Ascending aorta (tissue), 2 donors: ENCODE data around the gene CHD9. TPM values are rescaled to one million over a fixed set of nuclear protein-coding genes. Genes with fewer than 3 reads are reported as not detected.

ENCODE experiments used
- DNase-seq, 2 donors: peaks; one replicate each; pipeline ENCODE4 v3.0.0-alpha.2; 2019; ENCODE audit warnings: low spot score in 2 of 2
- H3K27ac ChIP-seq, 2 donors: fragments of 200-600 bp; sonication (generic); one replicate each; pipeline ENCODE4 v1.5.1; 2016 to 2017; ENCODE audit warnings: mild to moderate bottlenecking in 1 of 2
- H3K27me3 ChIP-seq: fragments of 200-600 bp; sonication (generic); one replicate; pipeline ENCODE4 v1.5.1; 2017
- H3K36me3 ChIP-seq, 2 donors: fragments of 200-600 bp; sonication (generic); one replicate each; pipeline ENCODE4 v1.5.1; 2016
- H3K4me1 ChIP-seq, 2 donors: fragments of 200-600 bp; sonication (generic); one replicate each; pipeline ENCODE4 v1.5.1; 2016 to 2017; ENCODE audit warnings: mild to moderate bottlenecking in 1 of 2
- H3K4me3 ChIP-seq, 2 donors: fragments of 200-600 bp; sonication (generic); one replicate each; pipeline ENCODE4 v1.5.1; 2016 to 2017; ENCODE audit warnings: mild to moderate bottlenecking in 1 of 2
- H3K9me3 ChIP-seq, 2 donors: fragments of 200-600 bp; sonication (generic); one replicate each; pipeline ENCODE4 v1.5.1; 2016
- intact Hi-C: fragments of 100-400 bp; cut with DNase I; formaldehyde crosslinking; loops from one replicate; pipeline ENCODE4 v1.15.1; 2023
- total RNA-seq: library from RNA; depleted of rRNA; stranded (reverse); fragments of >200 nt; gene quantifications from one replicate; pipeline ENCODE4 v1.1.0, GENCODE V29; 2016
- TF ChIP-seq, protein P1 (sequence below), 3 experiments: fragments of 200-600 bp in 2 of 3; fragments of 450-650 bp in 1 of 3; sonication (generic) in 2 of 3; IDR thresholded peaks; one replicate each; pipeline ENCODE4 v1.5.1; 2016 to 2019; ENCODE audit warnings: antibody characterized with exemption in 3 of 3, mild to moderate bottlenecking in 1 of 3, moderate library complexity in 1 of 3

CHD9 gene
- total RNA-seq, 1 donor from 2014 or later, result 56.9 TPM

DNA sequence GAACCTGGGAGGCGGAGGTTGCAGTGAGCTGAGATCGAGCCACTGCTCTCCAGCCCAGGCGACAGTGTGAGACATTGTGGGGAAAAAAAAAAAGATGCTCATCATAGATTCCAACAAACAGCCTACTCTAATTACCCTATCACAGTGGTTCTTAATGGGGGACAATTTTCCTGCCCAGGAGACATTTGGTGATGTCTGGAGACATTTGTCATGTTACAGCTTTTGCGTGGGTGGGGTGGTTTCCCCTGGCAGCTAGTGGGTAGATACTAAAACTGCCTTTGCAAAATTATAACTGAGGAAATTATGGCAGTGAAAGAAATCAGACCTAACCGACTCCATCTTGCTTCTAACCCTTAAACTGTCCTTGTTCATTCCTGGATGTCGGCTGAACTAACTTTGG, 287.0 kb downstream of the CHD9 start:
- Histone ChIP-seq H3K4me3 (no peak overlapping the region), H3K36me3 (no peaks in the 10 kb centered on the region), H3K9me3 (no peaks in the 10 kb centered on the region), H3K4me1 (no peaks in the 10 kb centered on the region), H3K27ac (no peak overlapping the region), H3K27me3 (no peaks in the 10 kb centered on the region)
- TF ChIP-seq, protein P1, sequence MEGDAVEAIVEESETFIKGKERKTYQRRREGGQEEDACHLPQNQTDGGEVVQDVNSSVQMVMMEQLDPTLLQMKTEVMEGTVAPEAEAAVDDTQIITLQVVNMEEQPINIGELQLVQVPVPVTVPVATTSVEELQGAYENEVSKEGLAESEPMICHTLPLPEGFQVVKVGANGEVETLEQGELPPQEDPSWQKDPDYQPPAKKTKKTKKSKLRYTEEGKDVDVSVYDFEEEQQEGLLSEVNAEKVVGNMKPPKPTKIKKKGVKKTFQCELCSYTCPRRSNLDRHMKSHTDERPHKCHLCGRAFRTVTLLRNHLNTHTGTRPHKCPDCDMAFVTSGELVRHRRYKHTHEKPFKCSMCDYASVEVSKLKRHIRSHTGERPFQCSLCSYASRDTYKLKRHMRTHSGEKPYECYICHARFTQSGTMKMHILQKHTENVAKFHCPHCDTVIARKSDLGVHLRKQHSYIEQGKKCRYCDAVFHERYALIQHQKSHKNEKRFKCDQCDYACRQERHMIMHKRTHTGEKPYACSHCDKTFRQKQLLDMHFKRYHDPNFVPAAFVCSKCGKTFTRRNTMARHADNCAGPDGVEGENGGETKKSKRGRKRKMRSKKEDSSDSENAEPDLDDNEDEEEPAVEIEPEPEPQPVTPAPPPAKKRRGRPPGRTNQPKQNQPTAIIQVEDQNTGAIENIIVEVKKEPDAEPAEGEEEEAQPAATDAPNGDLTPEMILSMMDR (IDR thresholded peaks at IDR 0.05), result no peak
- no peak for DNase-seq
- intact Hi-C loops, result no loop called here

DNA sequence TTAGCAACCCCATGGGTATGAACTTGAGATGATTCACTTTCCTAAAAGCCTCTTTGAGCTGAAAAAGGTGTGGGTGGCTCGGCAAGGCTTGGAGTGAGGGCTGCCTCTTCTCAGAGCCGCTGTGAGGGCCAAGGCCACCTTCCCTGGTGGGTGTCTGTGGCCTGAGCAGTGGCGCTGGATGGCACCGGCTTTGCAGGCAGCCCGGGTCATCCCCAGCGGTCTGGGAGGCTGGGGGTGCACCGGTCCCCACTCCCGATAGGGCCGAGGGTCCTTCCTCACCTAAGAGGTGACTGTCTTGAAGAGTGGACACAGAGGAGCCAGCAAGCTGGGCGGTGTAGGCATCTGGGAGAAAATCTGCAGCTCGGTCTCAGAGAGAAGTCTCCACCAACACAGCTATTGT, 300.3 kb downstream of the CHD9 start:
- TF ChIP-seq, protein P1 (IDR thresholded peaks at IDR 0.05), result no peak
- H3K4me1 ChIP-seq, result no peaks in the 10 kb centered on the region
- DNase-seq, result no peak
- H3K36me3 ChIP-seq, result no peaks in the 10 kb centered on the region
- intact Hi-C loops, result no loop called here
- H3K4me3 ChIP-seq, result no peak overlapping the region
- no peak overlapping the region for H3K27ac ChIP-seq
- H3K9me3 ChIP-seq, result peaks cover 0 to 3% of the 10 kb centered on the region in 2 donors
- no peaks in the 10 kb centered on the region for H3K27me3 ChIP-seq

DNA sequence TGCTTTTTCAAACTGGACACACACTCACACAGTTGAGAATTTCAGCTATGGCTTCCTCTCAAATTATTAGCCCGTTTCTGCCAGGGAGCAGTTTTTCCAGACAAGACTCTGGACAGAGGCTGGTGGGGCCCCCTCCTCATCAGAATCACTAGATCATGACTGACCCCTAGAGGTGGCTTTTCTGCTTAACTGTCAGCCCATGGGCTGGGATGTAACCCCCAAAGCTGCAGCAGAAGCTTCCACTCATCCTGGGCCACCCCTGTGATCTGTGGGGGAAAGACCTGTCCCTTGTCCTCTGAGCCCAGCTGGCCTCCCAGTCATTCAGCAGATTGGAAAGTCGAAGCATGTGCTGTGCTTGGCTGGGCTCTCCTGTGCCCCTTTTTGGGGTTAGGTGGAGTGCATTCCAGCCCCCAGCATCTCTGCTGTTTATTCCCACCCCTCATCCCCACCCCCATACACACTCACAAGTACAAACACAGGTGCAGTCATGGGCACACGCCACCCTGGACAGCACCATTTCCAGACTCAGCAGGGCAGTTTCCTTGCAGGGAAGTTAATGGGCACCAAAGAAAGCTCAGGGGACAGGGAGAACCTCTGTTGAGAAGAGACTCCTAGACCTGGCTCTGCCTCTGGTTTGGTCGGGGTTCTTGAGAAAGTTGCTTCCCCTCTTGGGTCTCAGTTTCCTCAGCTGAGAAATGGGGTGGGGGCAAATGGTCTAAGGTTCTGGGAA, 301.9 kb downstream of the CHD9 start:
- no peaks in the 10 kb centered on the region for H3K27me3 ChIP-seq
- no peak overlapping the region for H3K4me3 ChIP-seq
- H3K9me3 ChIP-seq, result no peaks in the 10 kb centered on the region
- H3K36me3 ChIP-seq, result no peaks in the 10 kb centered on the region
- H3K27ac ChIP-seq, result no peak overlapping the region
- intact Hi-C loops, result no loop called here
- DNase-seq, result no peak
- no peaks in the 10 kb centered on the region for H3K4me1 ChIP-seq
- TF ChIP-seq, protein P1 (IDR thresholded peaks at IDR 0.05), result no peak

DNA sequence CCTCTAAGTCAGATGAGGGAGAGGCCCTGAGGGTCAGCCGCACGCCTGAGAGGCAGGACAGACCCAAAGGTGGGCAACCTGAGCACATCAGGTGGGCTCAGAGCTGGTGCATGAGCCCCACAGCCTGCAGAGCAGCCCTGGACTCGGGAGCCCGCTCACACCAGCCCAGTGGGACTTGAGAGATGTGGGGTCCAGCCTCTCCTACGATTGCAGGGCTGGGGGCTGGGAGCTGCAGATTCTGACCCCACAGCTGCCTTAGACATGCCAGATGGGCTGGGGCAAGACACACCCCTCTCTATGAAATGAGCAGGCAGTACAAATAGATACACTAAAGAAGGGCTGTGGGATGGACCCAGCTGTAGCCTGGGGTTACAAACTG, 302.4 kb downstream of the CHD9 start:
- no peaks in the 10 kb centered on the region for H3K9me3 ChIP-seq
- TF ChIP-seq, protein P1 (IDR thresholded peaks at IDR 0.05), result no peak
- no peak overlapping the region for H3K4me3 ChIP-seq
- no peak for DNase-seq
- no peaks in the 10 kb centered on the region for H3K4me1 ChIP-seq
- no peaks in the 10 kb centered on the region for H3K36me3 ChIP-seq
- no peaks in the 10 kb centered on the region for H3K27me3 ChIP-seq
- H3K27ac ChIP-seq, result no peak overlapping the region
- intact Hi-C loops, result no loop called here

DNA sequence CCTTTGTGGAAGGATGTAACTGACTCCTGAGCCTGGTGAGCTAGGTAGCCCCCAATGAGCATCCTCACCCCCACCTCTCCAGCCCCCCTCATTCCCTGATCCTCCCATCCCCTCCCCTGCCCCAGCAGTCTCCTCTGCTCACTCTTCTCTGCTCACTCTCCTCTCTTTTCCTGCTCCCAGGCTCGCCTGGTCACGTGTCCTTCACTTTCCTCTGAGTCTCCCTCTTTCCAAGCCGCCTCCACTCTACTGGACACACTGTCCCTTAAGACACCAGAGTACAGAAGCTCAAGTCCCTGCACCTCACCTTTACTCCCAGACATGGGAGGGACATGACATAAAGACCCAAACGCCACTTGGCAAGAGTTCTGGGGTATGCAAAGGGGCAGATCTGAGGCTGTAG, 303.2 kb downstream of the CHD9 start:
- DNase-seq, result no peak
- H3K27ac ChIP-seq, result no peak overlapping the region
- no peaks in the 10 kb centered on the region for H3K4me1 ChIP-seq
- TF ChIP-seq, protein P1 (IDR thresholded peaks at IDR 0.05), result no peak
- no peaks in the 10 kb centered on the region for H3K9me3 ChIP-seq
- H3K27me3 ChIP-seq, result no peaks in the 10 kb centered on the region
- intact Hi-C loops, result no loop called here
- H3K4me3 ChIP-seq, result no peak overlapping the region
- no peaks in the 10 kb centered on the region for H3K36me3 ChIP-seq

DNA sequence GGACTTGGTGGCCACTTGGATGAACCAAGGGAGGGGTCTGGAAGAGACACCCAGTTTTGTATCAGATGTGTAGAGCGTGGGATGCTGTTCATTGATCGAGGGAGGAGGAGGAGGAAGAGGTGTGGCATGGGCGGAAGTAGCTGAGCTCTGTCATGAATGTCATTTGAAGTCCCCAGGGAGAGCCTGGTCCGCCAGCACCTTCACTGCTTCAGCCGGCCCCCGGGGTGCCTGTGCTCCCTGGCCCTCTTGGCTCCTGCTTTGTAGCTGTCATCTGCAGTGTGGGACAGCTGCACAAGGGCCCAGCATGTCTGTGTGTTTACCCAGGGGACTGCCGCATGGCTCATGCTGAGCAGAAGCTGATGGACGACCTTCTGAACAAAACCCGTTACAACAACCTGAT, 304.1 kb downstream of the CHD9 start:
- H3K4me1 ChIP-seq, result no peaks in the 10 kb centered on the region
- H3K4me3 ChIP-seq, result no peak overlapping the region
- H3K27me3 ChIP-seq, result no peaks in the 10 kb centered on the region
- H3K9me3 ChIP-seq, result no peaks in the 10 kb centered on the region
- DNase-seq, result no peak
- intact Hi-C loops, result no loop called here
- no peaks in the 10 kb centered on the region for H3K36me3 ChIP-seq
- TF ChIP-seq, protein P1 (IDR thresholded peaks at IDR 0.05), result no peak
- H3K27ac ChIP-seq, result no peak overlapping the region
